ENCODE measurements around the gene ZNF526. TPM values are rescaled to one million over a fixed set of nuclear protein-coding genes. Genes with fewer than 3 reads are reported as not detected.

The ZNF526 gene
- total RNA-seq, 2 donors from 2014 or later: 15.7 to 16.0 TPM

DNA sequence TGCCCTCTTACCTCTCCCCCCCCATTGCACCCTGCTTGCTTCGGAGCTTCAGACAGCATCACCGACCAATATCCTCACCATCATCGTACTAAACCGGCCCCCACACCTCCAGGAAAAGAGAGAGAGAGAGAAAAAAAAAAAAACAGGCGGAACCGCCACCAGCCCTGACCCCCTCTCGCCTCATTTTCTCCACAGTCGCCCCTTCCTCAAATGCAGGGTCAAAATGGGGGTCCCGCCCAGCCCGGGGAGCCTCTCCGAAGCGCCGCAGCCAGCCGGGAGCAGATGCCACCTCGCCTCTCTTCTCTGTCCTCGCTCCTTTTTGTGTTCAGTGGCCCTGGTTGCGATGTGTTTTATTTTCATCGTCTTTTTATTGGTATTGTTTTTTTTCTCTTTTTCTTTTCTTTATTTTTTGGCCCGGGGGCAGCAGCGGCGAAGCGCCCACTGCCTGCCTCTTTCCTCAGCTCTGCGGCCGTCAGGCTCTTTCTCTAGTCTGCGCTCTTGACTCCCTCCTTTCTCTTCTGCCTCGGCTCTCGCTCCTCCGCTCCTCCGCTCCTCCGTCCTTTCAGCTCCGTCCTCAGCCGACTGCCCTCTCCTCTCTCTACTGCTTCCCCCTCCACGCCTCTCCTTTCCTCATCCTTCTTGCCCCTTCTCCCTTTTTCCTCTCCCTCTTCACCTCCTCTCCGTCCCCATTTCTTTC is 44.0 kb upstream of the ZNF526 start:
- no peaks in the 10 kb centered on the region for H3K4me1 ChIP-seq (ENCODE audit: control insufficient read depth, insufficient read depth, low read length)
- DNase-seq: peak; percentile 65
- peaks cover 5% of the 10 kb centered on the region for H3K4me1 Mint-ChIP-seq
- no peak overlapping the region for H3K27ac Mint-ChIP-seq
- H3K9ac ChIP-seq (ENCODE audit: extremely low read depth, low read length, poor library complexity, severe bottlenecking): no peak overlapping the region
- H3K4me3 Mint-ChIP-seq: peak overlapping the region; percentile 49
- H3K9me3 ChIP-seq (ENCODE audit: control insufficient read depth, low read length): no peaks in the 10 kb centered on the region
- peaks cover 88% of the 10 kb centered on the region for H3K27me3 ChIP-seq (ENCODE audit: control insufficient read depth, insufficient read depth, low read length, poor library complexity, severe bottlenecking)
- 2 to 4% methylated on average over 14 to 34 of the region's 34 CpGs for WGBS, 2 experiments (ENCODE audit: insufficient coverage in 1 of 2, insufficient read length in 1 of 2)
- H3K9me3 Mint-ChIP-seq: no peaks in the 10 kb centered on the region
- no peak overlapping the region for H3K27ac ChIP-seq (ENCODE audit: low read depth, low read length)
- H3K36me3 ChIP-seq (ENCODE audit: control insufficient read depth, insufficient read depth, low read length): no peaks in the 10 kb centered on the region
- peaks cover 47% of the 10 kb centered on the region for H3K27me3 Mint-ChIP-seq (ENCODE audit: insufficient read depth)
- no peaks in the 10 kb centered on the region for H3K36me3 Mint-ChIP-seq (ENCODE audit: low read depth)
- TF ChIP-seq CTCF (conservative IDR thresholded peaks at IDR 0.05): no peak
- H3K4me3 ChIP-seq (ENCODE audit: low read length): peak overlapping the region; percentile 70

GRCh38 chr19:42176649-42176989 is 43.5 kb upstream of the ZNF526 start:
- DNase-seq: no peak
- Mint-ChIP-seq H3K27me3 (ENCODE audit: insufficient read depth) (peaks cover 48% of the 10 kb centered on the region), H3K4me3 (peak overlapping the region; percentile 49), H3K36me3 (ENCODE audit: low read depth) (no peaks in the 10 kb centered on the region), H3K9me3 (no peaks in the 10 kb centered on the region), H3K4me1 (peaks cover 5% of the 10 kb centered on the region), H3K27ac (no peak overlapping the region)
- no peak for TF ChIP-seq CTCF (conservative IDR thresholded peaks at IDR 0.05)
- 0 to 2% methylated on average over 11 to 31 of the region's 31 CpGs for WGBS, 2 experiments (ENCODE audit: insufficient coverage in 1 of 2, insufficient read length in 1 of 2)
- Histone ChIP-seq H3K36me3 (ENCODE audit: control insufficient read depth, insufficient read depth, low read length) (no peaks in the 10 kb centered on the region), H3K9ac (ENCODE audit: extremely low read depth, low read length, poor library complexity, severe bottlenecking) (no peak overlapping the region), H3K4me3 (ENCODE audit: low read length) (peak overlapping the region; percentile 70), H3K4me1 (ENCODE audit: control insufficient read depth, insufficient read depth, low read length) (no peaks in the 10 kb centered on the region), H3K27me3 (ENCODE audit: control insufficient read depth, insufficient read depth, low read length, poor library complexity, severe bottlenecking) (peaks cover 91% of the 10 kb centered on the region), H3K9me3 (ENCODE audit: control insufficient read depth, low read length) (no peaks in the 10 kb centered on the region), H3K27ac (ENCODE audit: low read depth, low read length) (no peak overlapping the region)

- H3K9me3 Mint-ChIP-seq: no peaks in the 10 kb centered on the region
- Histone ChIP-seq H3K9me3 (ENCODE audit: control insufficient read depth, low read length) (no peaks in the 10 kb centered on the region), H3K4me1 (ENCODE audit: control insufficient read depth, insufficient read depth, low read length) (no peaks in the 10 kb centered on the region), H3K27ac (ENCODE audit: low read depth, low read length) (no peak overlapping the region), H3K27me3 (ENCODE audit: control insufficient read depth, insufficient read depth, low read length, poor library complexity, severe bottlenecking) (peaks cover 94% of the 10 kb centered on the region), H3K36me3 (ENCODE audit: control insufficient read depth, insufficient read depth, low read length) (no peaks in the 10 kb centered on the region), H3K9ac (ENCODE audit: extremely low read depth, low read length, poor library complexity, severe bottlenecking) (no peak overlapping the region), H3K4me3 (ENCODE audit: low read length) (no peak overlapping the region)
- 1 to 10% methylated on average over 7 to 60 of the region's 66 CpGs for WGBS, 2 experiments (ENCODE audit: insufficient coverage in 1 of 2, insufficient read length in 1 of 2)
- H3K4me3 Mint-ChIP-seq: no peak overlapping the region
- peaks cover 5% of the 10 kb centered on the region for H3K4me1 Mint-ChIP-seq
- peak; percentile 91 for DNase-seq
- H3K36me3 Mint-ChIP-seq (ENCODE audit: low read depth): no peaks in the 10 kb centered on the region
- H3K27me3 Mint-ChIP-seq (ENCODE audit: insufficient read depth): peaks cover 49% of the 10 kb centered on the region
- peak; percentile 72 for TF ChIP-seq CTCF (conservative IDR thresholded peaks at IDR 0.05)
- no peak overlapping the region for H3K27ac Mint-ChIP-seq
Observed at GRCh38 chr19:42176990-42177685, 43.0 kb upstream of the ZNF526 start.
